Smooth muscle cell (in vitro differentiated cells): ENCODE results near the gene LIMS1. TPM values are rescaled to one million over a fixed set of nuclear protein-coding genes. Genes with fewer than 3 reads are reported as not detected.

ENCODE experiments used
- DNase-seq: peaks from one replicate; lab custom pipeline; 2025; ENCODE audit not compliant: unreplicated experiment; lab: John Stamatoyannopoulos, UW
- H2AFZ ChIP-seq: fragments of 200-600 bp; sonication (generic); 2 replicates; pipeline ENCODE4 v1.6.0; 2016; ENCODE audit warnings: antibody characterized with exemption, low read depth, mild to moderate bottlenecking
- H3F3A ChIP-seq: fragments of 200-600 bp; sonication (generic); 2 replicates; pipeline ENCODE4 v1.6.0; 2017; ENCODE audit warnings: antibody characterized with exemption, low read depth
- H3K27ac ChIP-seq: fragments of 200-600 bp; sonication (generic); 2 replicates; pipeline ENCODE4 v1.5.1; 2016; ENCODE audit warnings: low read depth, mild to moderate bottlenecking
- H3K27me3 ChIP-seq: fragments of 200-600 bp; sonication (generic); 2 replicates; pipeline ENCODE4 v1.6.1; 2016; ENCODE audit warnings: low read depth, mild to moderate bottlenecking
- H3K36me3 ChIP-seq: fragments of 200-600 bp; sonication (generic); 2 replicates; pipeline ENCODE4 v1.5.1; 2016; ENCODE audit warnings: low read depth
- H3K4me1 ChIP-seq: fragments of 200-600 bp; sonication (generic); 2 replicates; pipeline ENCODE4 v1.5.1; 2016; ENCODE audit warnings: low read depth
- H3K4me2 ChIP-seq: fragments of 200-600 bp; sonication (generic); 2 replicates; pipeline ENCODE4 v1.6.0; 2016; ENCODE audit warnings: mild to moderate bottlenecking
- H3K4me3 ChIP-seq: fragments of 200-600 bp; sonication (generic); 2 replicates; pipeline ENCODE4 v1.5.1; 2016; ENCODE audit warnings: mild to moderate bottlenecking
- H3K79me2 ChIP-seq: fragments of 200-600 bp; sonication (generic); 2 replicates; pipeline ENCODE4 v1.6.0; 2016; ENCODE audit warnings: low read depth, mild to moderate bottlenecking
- H3K9ac ChIP-seq: fragments of 200-600 bp; sonication (generic); 2 replicates; pipeline ENCODE4 v1.6.0; 2016; ENCODE audit warnings: low read depth
- H3K9me3 ChIP-seq: fragments of 200-600 bp; sonication (generic); replicated peaks from 2 replicates; pipeline ENCODE4 v1.5.1; 2016; ENCODE audit warnings: low read depth
- H4K20me1 ChIP-seq: fragments of 200-600 bp; sonication (generic); 2 replicates; pipeline ENCODE4 v1.6.0; 2016; ENCODE audit warnings: low read depth
- CTCF ChIP-seq: fragments of 200-600 bp; sonication (generic); IDR thresholded peaks from 2 replicates; pipeline ENCODE4 v1.5.1; 2017; ENCODE audit warnings: borderline replicate concordance, mild to moderate bottlenecking, antibody characterized with exemption; ENCODE audit not compliant: insufficient read depth, poor library complexity, severe bottlenecking
- WGBS: methylation state at CpG from one replicate; pipeline ENCODE4 v1.1.7; 2016; ENCODE audit warnings: low lambda C conversion rate; 5-methylcytosine and 5-hydroxymethylcytosine counted together
- polyA plus RNA-seq: library from polyadenylated mRNA; unstranded; fragments of >200 nt; fragmentation: Nextera tagmentation; extraction: Ambion mirVana; gene quantifications from 2 replicates; pipeline ENCODE4 v1.2.1, GENCODE V29; 2016
- total RNA-seq: library from RNA; depleted of rRNA; stranded (reverse); fragments of >200 nt; gene quantifications from 2 replicates; pipeline ENCODE4 v1.2.3, GENCODE V29; 2014

Gene LIMS1
- total and polyA plus RNA-seq, 2 experiments from 2014 or later: 56.9 to 155 TPM

GRCh38 chr2:108589781-108590180 lies 55.5 kb downstream of the LIMS1 start:
- 89% methylated on average over 2 of the region's 2 CpGs for WGBS
- peak overlapping the region; percentile 88 for H3K27ac ChIP-seq
- no peak overlapping the region for H3K4me2 ChIP-seq

GRCh38 chr2:108591163-108591562 lies 56.9 kb downstream of the LIMS1 start:
- no peak overlapping the region for H3K4me2 ChIP-seq
- peaks cover 43% of the 10 kb centered on the region for H3F3A ChIP-seq
- DNase-seq: no peak
- no peak overlapping the region for H3K9ac ChIP-seq
- TF ChIP-seq CTCF: no peak
- 89% methylated on average over 6 of the region's 6 CpGs for WGBS
- no peaks in the 10 kb centered on the region for H3K36me3 ChIP-seq
- H3K27ac ChIP-seq: peak overlapping the region; percentile 17
- H3K27me3 ChIP-seq: no peaks in the 10 kb centered on the region
- H4K20me1 ChIP-seq: peaks cover 2% of the 10 kb centered on the region
- H2AFZ ChIP-seq: no peak overlapping the region
- H3K4me3 ChIP-seq: no peak overlapping the region
- peaks cover 59% of the 10 kb centered on the region for H3K4me1 ChIP-seq
- no peaks in the 10 kb centered on the region for H3K9me3 ChIP-seq
- peaks cover 60% of the 10 kb centered on the region for H3K79me2 ChIP-seq

More at GRCh38 chr2:108589781-108590180, 55.5 kb downstream of the LIMS1 start:
- H3K4me1 ChIP-seq: peaks cover 51% of the 10 kb centered on the region
- H3K36me3 ChIP-seq: no peaks in the 10 kb centered on the region
- H3F3A ChIP-seq: peaks cover 39% of the 10 kb centered on the region
- H3K9ac ChIP-seq: no peak overlapping the region
- H3K9me3 ChIP-seq: no peaks in the 10 kb centered on the region
- no peak overlapping the region for H3K4me3 ChIP-seq
- no peak overlapping the region for H2AFZ ChIP-seq
- no peaks in the 10 kb centered on the region for H3K27me3 ChIP-seq
- no peak for TF ChIP-seq CTCF
- peaks cover 2% of the 10 kb centered on the region for H4K20me1 ChIP-seq
- H3K79me2 ChIP-seq: peaks cover 71% of the 10 kb centered on the region
- no peak for DNase-seq

- Histone ChIP-seq H3K36me3 (no peaks in the 10 kb centered on the region), H3F3A (peaks cover 35% of the 10 kb centered on the region), H3K9ac (peak overlapping the region; percentile 91), H3K27ac (peak overlapping the region; percentile 99), H2AFZ (no peak overlapping the region), H3K4me1 (peaks cover 40% of the 10 kb centered on the region), H3K27me3 (no peaks in the 10 kb centered on the region), H3K4me3 (no peak overlapping the region), H3K9me3 (no peaks in the 10 kb centered on the region), H4K20me1 (no peaks in the 10 kb centered on the region), H3K79me2 (peaks cover 47% of the 10 kb centered on the region), H3K4me2 (peak overlapping the region; percentile 83)
- TF ChIP-seq CTCF: peak; percentile 15
- DNase-seq: no peak
Observed at GRCh38 chr2:108593547-108594098, 59.4 kb downstream of the LIMS1 start.

- Histone ChIP-seq H3K4me3 (peak overlapping the region; percentile 16), H3K36me3 (no peaks in the 10 kb centered on the region), H3K27ac (peak overlapping the region; percentile 99), H3K9ac (peak overlapping the region; percentile 91), H4K20me1 (no peaks in the 10 kb centered on the region), H2AFZ (no peak overlapping the region), H3K4me1 (peaks cover 39% of the 10 kb centered on the region), H3F3A (peaks cover 35% of the 10 kb centered on the region), H3K4me2 (peak overlapping the region; percentile 83), H3K9me3 (no peaks in the 10 kb centered on the region), H3K79me2 (peaks cover 44% of the 10 kb centered on the region), H3K27me3 (no peaks in the 10 kb centered on the region)
- 26% methylated on average over 7 of the region's 7 CpGs for WGBS
- TF ChIP-seq CTCF: no peak
- no peak for DNase-seq
Observed at GRCh38 chr2:108594132-108594981, 60.1 kb downstream of the LIMS1 start.
